GM18508 (cell line): ENCODE results near the gene PELI2.
"Not testable (repeated sequence)": the region's sequence is repeated elsewhere in the genome, so short reads cannot be mapped to it uniquely, and the experiment has no call there.

ENCODE experiments used
- ATAC-seq: cut with Tn5 transposase; IDR thresholded peaks from one replicate; pipeline ENCODE4 v1.9.1; 2021; ENCODE audit warnings: moderate number of reproducible peaks; ENCODE audit not compliant: insufficient read depth, unreplicated experiment

PELI2 gene

GRCh38 chr14:56137849-56138248 lies 19.6 kb downstream of the PELI2 start:
- ATAC-seq, result no peak

GRCh38 chr14:56138928-56139327 lies 20.7 kb downstream of the PELI2 start:
- no peak for ATAC-seq

DNA sequence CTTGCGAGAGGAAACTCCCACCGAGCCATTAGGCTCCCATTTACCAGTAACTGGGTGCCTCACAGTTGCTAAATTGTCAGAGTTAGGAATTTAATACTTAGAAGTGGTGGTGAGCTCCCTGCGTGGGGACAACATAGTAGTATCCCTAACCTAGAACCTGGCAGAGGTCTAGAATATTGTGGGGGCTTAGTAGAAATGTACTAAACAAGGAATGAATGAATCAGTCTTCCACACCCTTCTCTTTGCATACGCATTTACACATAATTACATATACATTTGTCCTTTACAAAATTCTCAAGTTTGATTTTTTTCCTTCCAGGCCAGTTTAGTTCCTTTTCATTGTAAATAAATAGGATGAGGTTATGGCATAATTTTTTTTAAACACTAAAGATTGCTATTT lies 24.1 kb downstream of the PELI2 start:
- ATAC-seq, result no peak

DNA sequence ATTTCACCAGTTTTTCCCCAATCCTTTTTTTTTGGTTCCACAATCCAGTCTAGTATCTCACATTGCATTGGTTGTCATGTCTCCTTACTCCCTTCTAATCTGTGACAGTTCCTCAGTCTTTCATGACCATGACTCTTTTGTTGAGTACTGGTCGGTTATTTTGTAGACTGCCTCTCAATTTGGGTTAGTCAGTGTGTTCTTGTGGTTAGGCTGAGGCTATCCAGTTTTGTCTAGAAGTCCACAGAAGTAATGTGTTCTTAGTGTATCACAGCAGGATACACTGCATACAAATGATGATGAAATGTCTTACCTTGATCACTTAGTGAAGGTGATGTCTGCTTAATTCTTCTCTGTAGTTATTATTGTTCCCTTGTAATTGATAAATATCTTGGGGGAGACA lies 24.8 kb downstream of the PELI2 start:
- ATAC-seq, result no peak

DNA sequence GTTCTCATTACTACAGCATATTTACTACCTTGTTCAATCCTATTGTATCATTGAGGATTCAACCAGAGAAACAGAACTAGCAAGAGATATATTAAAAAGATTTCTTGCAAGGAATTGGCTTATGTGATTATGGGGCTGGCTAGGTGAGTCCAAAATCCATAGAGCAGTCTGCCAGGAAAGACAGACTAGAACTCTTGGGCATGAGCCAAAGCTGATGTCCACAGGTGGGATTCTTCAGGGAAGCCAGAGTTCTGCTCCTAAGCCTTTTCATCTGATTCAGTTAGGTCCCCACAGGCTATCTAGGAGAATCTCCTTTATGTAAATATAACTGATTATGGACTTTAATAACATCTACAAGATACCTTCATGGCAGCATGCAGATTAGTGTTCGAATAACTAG lies 26.0 kb downstream of the PELI2 start:
- no peak for ATAC-seq

DNA sequence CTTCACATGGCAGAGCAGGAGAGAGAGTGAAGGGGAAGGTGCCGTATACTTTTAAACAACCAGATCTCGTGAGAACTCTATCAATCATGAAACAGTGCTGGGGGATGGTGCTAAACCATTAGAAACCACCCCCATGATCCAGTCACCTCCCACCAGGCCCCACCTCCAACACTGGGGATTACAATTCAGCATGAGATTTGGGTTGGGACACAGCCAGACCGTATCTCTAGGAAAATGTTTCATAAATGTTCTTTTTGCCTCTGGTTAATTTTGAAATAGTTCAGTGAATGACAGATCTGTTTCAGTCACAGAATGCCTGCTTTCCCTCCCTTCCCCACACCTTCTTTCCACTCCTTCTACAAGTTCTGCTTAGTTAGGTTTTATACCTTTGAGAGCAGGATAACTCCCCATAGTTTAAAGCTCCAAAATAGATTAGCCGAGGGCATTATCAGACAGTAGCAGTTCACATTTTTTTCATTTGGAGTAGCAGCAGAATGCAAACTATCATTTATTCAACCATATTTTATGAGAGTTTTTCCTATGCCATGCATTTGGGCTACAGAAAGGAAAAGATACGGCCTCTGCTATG lies 27.1 kb downstream of the PELI2 start:
- ATAC-seq, result no peak

DNA sequence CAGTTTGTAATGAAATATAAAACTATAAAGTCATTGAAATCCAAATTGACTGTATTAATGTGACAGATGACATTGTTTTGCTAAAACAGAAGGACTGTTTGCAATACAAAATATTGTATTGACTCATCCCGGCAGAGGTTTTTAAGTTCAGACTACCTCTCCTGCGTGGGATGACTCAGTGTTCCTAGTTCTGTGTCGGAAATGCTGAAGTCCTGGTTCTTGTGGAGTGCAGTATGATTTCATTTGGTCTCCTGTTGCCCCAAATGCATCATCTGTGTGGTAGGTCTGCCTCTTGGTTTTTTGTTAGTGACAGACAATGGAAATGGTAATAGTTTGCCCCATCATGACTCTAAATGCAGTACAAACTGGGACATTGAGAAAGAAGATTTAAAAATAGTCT lies 27.8 kb downstream of the PELI2 start:
- no peak for ATAC-seq

DNA sequence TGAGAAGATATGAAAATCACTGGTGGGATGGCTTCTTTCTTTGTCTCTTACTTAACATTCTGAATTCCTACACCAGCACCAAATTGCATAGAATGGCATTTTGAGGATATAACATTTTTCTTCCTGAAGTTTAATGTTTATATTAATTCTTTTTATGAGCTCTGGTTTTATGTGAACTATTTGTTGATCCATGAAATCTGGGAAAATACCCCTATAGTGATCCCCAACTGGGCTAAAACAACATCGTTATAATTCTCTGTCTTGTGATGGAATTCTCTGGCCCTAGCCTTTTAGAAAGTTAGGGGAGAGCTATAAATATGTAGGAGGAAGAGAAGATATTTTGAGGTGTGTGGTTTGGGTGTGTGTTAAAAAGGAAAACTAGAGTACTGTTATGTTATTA lies 29.2 kb downstream of the PELI2 start:
- ATAC-seq, result no peak

DNA sequence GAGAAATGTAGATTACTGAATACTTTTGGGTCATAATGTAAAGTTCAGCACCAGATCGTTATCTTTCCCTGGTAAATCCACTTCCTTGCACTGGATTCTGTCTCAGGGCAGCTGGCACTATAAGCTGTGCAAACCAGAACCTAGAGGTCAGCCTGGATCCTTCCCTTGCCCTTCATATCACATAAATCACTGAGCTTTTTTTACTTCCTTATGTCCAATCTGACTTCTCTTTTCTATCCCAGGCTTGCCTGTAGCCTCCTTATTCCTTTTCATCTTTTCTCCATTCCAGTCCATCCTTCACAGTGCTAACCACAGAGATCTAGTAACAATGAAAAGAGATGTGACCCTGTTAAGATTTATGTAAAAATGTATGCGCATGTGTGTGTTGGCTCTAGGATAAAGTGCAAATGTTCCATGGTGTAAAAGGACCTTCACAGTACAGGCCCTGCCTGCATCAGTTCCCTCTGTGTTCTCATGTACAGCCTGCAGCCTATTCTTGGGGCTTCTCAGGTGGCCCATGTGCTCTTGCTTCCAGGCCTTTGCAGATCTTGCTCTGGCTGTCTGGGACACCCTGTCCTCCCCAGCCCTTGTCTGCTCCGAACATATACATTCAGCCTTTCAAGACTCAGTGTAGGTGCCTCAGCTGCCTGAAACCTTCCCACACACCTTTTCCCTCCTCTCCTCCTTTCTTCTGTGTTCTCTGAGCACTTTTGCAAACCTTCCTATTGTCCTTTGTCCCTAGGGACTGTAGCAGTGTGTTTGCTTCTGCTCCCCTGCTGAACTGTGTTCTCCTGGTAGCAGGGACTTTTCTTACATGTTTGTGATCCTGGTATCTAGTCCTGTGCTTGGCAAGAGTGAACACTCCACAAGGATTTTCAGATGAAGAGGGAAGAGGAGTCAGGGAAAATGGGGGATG lies 30.0 kb downstream of the PELI2 start:
- no peak for ATAC-seq

DNA sequence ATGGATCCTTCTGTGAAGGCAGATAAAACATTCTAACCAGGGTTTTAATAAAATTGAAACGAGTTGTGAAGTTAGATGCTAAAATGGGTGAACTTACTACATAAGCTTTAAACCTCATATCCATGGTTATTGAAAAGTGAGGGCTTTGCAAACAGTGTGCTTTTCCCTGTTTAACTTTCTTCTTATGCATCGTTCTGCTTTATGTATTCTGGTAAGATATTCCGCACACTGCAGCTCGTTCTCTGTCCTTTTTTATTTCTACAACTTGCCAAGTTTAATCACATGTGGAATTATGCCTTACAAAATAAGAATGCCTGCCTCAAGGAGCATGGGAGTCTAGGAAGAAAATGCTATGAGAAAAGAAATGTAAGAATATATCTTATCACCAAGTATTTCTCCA lies 30.9 kb downstream of the PELI2 start:
- no peak for ATAC-seq

GRCh38 chr14:56149995-56150394 lies 31.8 kb downstream of the PELI2 start:
- ATAC-seq, result no peak

- ATAC-seq, result no peak
Observed at GRCh38 chr14:56150645-56151345, 32.6 kb downstream of the PELI2 start.

DNA sequence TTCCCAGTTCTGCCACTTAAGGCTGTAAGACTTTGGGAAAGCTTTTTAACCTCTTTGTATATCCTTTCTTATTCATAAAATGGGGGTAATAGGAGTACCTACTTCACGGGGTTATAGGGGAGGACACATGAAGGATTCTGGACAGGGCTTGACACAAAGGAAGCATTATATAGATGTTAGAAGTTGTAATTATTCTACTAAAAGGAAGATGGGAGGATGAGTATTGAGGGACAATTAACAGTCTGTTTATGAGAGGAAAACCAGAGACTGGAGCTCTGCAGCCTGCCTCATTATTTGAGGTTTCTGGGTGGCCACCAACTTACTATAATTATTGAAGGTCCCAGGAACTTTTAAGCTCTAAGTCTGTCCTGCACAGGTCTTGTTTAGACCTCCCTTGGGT lies 34.0 kb downstream of the PELI2 start:
- ATAC-seq, result no peak

- no peak for ATAC-seq
Observed at GRCh38 chr14:56153267-56153666, 35.1 kb downstream of the PELI2 start.

- no peak for ATAC-seq
Observed at GRCh38 chr14:56154321-56154720, 36.1 kb downstream of the PELI2 start.

DNA sequence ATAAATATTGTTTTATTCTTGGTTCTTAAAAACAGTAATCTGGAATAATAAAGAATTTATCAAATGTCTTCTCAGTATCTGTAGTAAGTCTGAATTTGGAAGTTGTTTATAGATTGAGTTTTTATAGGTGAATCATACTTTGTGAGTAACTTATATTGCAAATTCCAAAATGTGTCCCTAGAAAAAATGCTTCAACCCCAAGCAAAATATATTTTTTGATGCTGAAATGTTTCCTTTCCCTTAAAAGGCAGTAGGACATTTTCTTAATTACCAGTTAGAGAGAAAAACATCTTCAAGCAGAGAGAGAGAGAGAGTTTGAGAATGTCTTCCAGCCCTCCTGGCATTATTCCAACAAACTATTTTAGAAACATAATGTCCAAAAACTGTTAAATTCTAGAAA lies 37.9 kb downstream of the PELI2 start:
- no peak for ATAC-seq

- ATAC-seq, result no peak
Observed at GRCh38 chr14:56159066-56159465, 40.9 kb downstream of the PELI2 start.

- no peak for ATAC-seq
Observed at GRCh38 chr14:56160088-56160487, 41.9 kb downstream of the PELI2 start.

DNA sequence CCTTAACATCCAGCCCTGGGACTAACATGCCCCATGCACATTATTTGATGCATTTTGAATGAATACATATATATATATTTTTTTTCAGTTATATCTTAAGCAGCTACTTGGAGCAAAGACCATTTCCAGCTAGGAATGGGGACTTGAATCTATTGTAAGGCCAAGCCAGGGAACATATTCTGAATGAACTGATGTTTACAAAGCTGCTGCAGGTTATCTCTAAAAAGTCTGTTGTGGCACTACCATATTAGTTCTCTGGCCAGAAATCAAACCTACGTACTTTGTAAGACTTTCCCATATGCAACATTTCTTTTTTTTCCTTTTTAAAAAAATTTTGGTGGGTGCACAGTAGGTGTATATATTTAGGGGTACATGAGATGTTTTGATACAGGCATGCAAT lies 43.4 kb downstream of the PELI2 start:
- no peak for ATAC-seq

DNA sequence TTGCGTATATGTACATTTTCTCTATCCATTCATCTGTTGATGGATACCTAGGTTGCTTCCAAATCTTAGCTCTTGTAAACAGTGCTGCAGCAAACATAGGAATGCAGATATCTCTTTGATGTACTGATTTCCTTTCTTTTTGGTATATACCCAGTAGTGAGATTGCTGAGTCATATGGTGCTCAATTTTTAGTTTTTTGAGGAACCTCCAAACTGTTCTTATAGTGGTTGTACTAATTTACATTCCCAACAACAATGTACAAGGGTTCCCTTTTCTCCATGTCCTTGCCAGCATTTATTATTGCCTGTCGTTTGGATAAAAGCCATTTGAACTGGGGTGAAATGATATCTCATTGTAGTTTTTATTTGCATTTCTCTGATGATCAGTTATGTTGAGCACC lies 44.3 kb downstream of the PELI2 start:
- ATAC-seq, result no peak

GRCh38 chr14:56166579-56166978 lies 48.4 kb downstream of the PELI2 start:
- not testable (repeated sequence) for ATAC-seq
